ENCODE measurements around the gene ANKMY1.

GRCh38 chr2:240598311-240598911, 40.6 kb upstream of the ANKMY1 start:
- no peak for TF ChIP-seq POLR2AphosphoS5 (IDR thresholded peaks at IDR 0.05)
- TF ChIP-seq CTCF (IDR thresholded peaks at IDR 0.05) = no peak
- TF ChIP-seq EP300 (IDR thresholded peaks at IDR 0.05; ENCODE audit: low read depth) = no peak
